CD4-positive, alpha-beta T cell treated with Interferon alpha-2 for 1 hour (primary cell): ENCODE measurements around the gene SLC6A20.
"Not testable (repeated sequence)": the region's sequence is repeated elsewhere in the genome, so short reads cannot be mapped to it uniquely, and the experiment has no call there.

Experiments
- DNase-seq, 2 donors: peaks; one replicate each; pipeline ENCODE4 v3.0.0-alpha.2; 2020 to 2022

SLC6A20 gene

DNA sequence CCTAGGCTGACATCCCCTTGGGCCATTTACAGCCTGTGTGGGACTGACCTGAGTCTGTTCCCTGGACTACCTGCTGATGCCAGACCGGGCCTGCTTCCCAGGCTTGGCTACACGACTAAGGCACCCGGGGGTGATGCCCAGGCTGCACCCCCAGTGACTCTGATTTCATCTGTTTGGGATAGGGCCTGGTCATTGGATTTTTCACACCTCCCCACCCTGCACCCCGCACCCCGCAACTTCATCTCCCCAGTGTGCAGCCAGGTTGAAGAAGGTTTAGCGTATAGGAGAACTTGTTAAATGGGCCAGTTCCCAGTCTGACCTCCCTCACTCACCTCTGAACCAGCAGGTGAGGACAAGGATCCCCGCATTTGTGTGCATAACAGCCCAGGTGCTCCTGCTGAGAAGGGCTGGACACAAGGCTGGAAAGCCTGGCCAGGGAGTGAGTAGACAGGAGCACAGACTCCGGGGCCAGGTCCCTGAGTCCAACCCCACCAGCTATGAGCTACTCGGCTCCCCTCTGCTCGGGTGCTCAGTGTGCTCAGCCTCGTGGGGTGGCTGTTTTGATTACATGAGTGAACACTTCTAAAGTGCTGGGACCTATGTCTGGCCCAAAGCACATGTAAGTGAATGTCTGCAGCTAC is 18.5 kb downstream of the SLC6A20 start:
- DNase-seq = no peak

GRCh38 chr3:45777111-45777745 is 19.1 kb downstream of the SLC6A20 start:
- no peak for DNase-seq

GRCh38 chr3:45776611-45777010 is 19.7 kb downstream of the SLC6A20 start:
- DNase-seq = no peak

DNA sequence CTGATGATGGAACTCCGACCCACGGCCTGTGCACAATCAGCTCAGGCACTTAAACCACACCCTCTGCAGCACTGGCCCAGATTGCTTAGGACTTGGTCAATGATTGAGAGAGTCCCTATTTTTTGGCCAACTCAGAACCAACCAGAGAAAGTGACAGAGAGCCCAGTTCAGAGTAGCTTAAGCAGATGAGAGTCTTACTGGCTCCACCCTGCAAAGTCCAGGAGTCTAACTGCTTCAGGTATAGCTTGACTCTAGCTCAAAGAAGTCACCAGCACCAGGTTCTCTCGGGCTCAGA is 20.1 kb downstream of the SLC6A20 start:
- no peak for DNase-seq

GRCh38 chr3:45775571-45776300 is 20.6 kb downstream of the SLC6A20 start:
- DNase-seq = no peak

GRCh38 chr3:45774581-45775521 is 21.5 kb downstream of the SLC6A20 start:
- DNase-seq = no peak

DNA sequence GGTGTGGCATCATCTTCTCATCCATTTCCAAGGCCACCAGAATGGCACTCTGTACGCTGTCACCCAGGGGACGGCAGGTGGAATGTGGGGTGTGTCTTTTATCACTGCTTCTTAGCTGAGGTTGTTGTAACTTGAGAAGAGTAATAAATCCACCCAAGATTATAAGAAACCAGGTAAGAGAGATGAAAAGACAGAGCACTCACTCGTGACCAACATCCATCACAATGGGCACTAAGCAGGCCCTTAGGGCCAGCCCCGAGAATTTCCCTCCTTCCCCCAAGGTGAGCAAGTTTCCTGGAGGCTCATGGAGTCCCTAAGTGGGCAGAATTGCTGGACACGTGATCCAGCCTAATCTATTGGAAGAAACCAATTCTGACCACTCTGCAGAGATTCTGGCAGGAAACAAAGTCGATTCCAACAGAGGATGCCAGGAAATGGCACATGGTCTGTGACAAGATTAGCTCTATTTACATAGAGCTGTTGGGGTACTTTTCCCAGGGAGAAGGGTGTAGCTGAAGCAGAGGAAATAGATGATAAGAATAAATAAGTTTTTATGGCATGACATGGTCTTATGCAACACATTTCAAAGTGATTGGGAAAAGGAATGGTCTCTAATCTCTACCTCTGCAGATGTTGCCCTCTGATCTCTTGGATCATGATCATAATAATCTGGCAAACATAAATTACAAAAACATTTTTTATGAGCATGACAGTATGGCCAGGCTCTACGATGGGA is 22.5 kb downstream of the SLC6A20 start:
- DNase-seq = no peak

- DNase-seq = no peak
Observed at GRCh38 chr3:45773072-45773471, 23.3 kb downstream of the SLC6A20 start.

DNA sequence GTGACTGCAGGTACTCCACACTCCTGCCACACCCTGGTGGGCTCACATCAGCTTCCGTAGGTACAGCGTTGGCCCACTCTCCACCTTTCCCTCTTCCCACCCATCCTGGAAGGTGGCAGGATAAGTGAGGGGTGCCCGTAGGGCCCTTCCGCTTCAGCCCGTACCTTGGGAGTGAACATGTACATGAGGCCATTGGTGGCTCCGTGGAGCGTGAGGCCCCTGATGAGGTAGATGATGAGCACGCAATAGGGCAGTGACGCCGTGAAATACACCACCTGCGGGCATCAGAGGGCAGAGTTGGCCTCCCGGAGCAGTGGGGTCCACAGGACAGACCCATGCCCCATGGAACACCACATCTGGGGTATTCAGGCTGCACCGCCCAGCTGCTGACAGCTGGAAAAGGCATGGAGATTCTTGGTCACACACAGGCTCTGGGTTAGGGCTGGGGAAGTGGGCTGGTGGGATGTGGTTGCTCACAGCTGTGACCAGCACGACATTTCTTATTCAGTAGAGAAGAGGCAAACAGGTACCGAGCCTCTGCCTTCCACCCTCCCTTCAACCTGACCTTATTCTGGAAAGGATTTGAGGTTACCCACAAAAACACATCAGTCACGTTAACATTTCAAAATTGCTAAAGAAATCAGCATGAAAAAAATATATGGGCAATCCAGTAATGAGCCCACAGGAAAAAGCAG is 23.8 kb downstream of the SLC6A20 start:
- DNase-seq = no peak

DNA sequence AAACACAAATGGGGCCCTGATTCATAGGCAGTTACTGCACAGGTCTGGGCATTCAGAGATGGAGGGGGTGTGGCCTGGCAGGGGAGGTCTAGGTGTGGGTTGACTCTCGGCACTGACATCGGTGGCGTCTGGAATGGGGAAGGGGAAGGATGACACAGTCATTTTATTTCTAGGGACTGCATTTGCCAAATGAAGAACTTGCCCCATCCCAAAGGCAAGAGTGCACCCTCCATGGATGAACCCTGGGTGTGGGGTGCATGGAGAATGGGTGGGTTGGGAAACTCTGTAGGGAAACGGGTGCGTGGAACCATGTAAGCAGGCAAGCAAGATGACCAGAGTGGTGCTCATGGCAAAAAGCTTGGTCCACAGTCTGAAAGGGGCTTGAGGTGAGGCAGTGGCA is 24.5 kb downstream of the SLC6A20 start:
- no peak for DNase-seq

- no peak for DNase-seq
Observed at GRCh38 chr3:45771166-45771775, 25.1 kb downstream of the SLC6A20 start.

DNA sequence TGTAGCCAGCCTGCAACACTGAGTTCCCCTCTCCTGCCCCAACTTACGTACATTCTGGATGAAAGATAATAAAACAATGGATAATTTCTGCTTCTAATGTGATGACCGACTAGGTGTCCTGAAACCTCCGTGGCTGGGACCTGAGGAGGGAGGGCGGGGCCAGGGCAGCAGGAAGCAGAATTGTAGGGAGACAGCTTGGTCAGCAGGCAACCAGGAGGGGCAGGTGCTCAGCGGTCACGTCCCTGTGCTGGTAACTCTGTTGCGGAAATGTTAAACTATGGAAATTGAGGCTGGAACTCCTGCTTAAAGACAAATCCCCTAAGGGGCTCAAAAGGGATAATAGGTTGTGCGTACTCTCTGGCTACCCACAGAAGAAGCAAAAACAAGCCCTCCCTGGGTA is 30.4 kb downstream of the SLC6A20 start:
- DNase-seq = no peak

- no peak for DNase-seq
Observed at GRCh38 chr3:45765266-45765851, 31.0 kb downstream of the SLC6A20 start.

DNA sequence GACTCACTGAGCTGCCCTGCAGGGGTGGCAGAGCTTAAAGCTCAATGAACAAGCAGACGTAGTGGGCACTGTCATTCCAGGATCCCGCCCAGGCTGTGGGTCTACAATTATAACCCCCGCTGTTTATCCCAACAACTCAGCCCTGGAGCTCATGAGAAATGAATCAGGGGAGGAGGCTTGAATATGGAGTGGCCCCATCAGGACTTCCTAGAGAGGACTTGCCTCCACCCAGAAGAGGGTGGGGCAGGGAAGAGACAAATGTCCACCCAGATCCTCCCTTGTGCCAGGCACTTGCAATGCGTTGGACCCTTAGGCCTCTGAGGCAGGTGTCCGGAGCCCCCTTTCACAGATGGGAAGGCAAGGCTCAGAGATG is 33.0 kb downstream of the SLC6A20 start:
- no peak for DNase-seq

DNA sequence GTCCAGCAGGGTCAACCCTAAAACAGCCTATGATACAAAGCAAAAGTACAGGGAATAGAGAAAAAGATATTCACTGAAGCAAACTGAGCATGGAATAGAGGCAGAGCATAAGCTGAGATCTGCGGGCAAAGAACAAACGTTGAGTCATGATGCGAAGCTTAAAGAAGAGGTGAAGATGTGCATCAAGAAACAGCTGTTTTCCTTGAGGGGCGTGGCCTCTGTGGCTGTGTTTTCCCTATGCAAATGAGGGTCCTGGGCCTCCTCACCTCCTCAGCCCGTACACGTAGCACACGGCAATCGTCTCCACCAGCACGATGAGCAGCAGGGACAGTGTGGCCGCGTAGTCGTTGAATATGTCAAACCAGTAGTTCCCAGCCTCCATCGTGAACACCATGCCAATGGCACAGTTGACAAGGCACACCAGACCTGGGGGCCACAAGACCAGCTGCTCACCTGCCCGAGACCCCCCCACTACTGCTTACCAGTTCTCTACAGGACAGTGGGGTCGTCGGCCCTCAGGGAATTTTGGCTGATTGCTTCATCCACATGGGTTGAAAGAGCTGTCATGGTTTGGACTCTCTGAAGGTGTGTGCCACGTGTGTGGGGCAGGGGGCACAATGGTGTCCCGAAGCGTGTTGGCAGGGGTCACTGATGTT is 33.6 kb downstream of the SLC6A20 start:
- no peak for DNase-seq

GRCh38 chr3:45761831-45762230 is 34.5 kb downstream of the SLC6A20 start:
- no peak for DNase-seq

GRCh38 chr3:45760878-45761711 is 35.2 kb downstream of the SLC6A20 start:
- peak; percentile 40 to 57 for DNase-seq

GRCh38 chr3:45759851-45760250 is 36.5 kb downstream of the SLC6A20 start:
- DNase-seq = no peak

DNA sequence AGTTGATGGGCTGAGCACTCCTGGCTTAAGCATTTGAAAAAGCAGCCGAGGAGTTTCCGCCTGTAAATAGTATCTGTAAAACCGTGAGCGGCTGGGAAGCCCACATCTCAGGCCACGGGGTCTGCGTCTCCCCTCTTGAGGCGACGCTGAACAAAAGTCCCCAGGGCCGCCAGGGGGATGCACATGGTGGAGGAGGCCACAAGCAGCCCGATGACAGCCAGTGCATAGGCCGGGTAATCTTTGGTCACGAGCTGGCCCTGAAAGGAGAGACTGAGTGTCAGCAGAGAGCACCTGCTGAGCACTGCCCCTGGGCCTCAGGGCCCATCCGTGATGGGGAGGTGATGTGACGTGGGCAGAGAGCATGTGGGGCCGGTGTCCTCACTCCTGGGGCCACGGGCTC is 37.5 kb downstream of the SLC6A20 start:
- DNase-seq = no peak

GRCh38 chr3:45757141-45757540 is 39.2 kb downstream of the SLC6A20 start:
- DNase-seq = not testable (repeated sequence)
